ENCODE data around the gene NDUFV1.
A peak's percentile ranks its signal among the peaks of the same experiment; 100 is the strongest.
"Not testable (repeated sequence)": the region's sequence is repeated elsewhere in the genome, so short reads cannot be mapped to it uniquely, and the experiment has no call there.

NDUFV1 gene

DNA sequence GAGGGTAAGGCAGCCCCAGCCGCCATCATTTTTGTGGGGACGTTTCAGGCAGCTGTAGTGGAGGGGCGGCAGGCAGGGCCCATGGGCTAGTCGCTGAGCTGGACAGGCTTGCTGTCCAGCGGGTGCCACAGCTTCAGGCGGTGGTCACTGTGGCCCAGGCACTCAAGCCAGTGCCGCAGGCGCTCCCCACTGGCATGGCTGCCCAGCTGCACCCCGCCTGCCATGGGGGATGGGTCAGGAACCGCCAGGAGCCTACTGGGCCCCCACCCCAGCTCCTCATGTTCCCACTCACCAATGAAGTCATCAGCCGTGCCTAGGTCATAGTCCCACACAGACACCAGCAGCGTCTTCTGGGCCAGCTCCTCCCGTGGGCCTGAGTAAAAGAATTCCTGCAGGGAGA, 6.0 kb downstream of the NDUFV1 start:
- DNase-seq = no peak

DNA sequence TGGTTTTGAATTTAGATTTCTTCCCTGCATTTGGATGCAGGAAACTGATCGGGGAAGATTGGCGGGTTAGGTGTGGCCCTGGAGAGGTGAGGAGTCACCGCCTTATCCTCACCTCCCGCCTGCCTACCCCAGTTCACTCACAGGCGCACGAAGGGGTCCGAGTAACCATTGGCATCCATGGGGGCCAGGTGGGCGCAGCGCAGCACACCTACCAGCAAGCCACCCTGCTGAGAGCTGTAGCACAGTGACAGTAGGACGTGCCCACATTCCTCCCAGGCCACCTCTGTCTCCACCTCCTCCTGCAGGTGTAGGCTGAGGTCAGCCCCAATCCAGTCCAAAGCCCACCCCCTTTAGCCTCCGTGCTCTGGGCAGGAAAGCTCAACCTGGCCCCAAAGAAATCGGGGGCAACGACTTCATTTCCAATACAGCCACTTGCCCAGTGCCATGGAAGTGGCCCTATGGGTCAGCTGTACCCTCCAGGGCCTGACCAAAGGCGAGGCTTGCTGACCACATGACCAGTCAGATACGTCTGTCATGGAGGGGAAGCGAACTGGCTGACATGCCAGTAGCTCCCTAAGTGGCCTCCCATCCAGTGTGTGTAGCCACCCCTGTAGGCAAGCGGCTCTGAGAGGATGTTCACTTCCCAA, 6.7 kb downstream of the NDUFV1 start:
- no peak for DNase-seq

DNA sequence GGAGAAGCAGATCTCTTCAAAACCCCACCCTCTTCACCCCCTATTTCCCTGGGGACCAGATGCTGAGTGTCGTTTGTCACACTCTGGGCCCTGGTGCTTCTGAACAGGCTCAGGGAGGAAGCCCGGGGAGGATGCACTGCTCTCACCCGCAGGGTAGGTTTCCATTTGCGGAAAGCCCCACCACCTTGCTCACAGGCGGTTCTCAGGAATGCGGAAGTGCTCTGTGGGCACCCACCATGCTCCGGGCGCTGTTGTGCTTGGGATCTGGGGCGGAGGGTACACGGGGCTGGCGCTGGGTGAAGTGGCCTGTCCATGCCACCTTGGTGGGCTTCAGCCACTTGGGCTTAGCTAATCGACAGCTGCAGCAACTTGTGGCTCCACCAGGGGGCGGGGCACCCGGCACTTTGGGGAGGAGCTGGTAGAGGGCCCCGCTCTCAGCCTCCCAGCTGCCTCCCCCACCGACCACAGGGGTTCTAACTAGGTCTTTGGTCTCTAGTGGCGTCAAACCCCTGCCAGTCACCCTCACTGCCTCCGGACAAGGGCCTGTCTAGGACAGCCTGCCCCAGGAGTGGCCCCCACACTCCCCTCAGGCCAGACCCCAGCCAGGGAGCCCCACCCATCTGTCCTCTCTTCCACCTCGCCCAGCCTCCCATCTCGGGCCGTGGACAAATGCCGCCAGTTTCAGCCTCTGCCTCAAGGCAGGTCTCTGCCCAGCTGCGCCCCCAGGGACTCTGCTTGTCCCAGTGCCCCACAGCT, 7.4 kb downstream of the NDUFV1 start:
- peak; percentile 72 for DNase-seq

DNA sequence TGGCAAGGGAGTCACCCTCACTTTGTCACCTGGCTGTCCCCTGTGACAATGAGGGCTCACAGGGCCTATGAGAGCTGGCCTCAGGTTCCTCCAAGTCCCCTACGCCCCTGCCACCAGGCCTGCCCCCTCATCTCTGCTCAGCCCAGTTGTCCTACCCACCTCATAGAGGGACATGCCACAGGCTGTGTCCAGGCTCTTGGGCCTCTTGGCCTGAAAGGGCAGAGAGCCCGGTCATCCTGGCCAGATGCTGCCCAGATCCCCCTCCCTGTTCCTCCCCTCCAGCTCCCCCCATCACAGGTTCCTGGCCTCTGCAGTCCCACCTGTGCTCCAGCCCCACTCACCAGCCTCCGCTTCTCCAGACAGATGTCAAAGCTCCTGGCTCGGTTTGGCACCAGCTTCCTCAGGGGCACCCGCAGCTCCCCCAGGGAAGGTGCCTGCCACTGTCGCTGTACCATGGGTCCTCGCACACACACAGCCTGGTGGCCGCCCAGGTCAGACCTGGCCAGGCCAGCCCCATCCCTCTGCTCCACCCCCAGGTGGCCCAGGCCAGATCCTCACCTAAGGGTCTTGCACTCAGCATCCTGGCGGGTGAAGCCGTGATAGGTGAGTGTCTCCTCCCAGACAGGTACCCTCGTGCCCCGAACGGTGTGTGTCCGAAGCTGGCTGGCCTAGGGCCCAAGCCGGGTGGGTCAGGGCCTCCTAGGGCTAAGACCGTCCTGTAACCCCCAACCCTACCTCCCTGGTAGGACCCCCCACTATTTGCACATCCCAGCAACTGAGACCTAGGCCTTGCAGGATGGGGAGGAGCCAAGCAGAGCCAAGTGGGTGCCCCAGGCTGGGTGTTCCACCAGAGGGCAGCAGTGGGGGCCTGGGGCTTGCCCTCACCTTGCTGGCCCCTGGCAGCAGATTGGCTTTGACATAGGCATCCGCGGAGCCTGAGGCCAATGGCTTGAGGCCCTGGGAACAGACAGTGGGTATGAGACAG, 8.3 kb downstream of the NDUFV1 start:
- no peak for DNase-seq

DNA sequence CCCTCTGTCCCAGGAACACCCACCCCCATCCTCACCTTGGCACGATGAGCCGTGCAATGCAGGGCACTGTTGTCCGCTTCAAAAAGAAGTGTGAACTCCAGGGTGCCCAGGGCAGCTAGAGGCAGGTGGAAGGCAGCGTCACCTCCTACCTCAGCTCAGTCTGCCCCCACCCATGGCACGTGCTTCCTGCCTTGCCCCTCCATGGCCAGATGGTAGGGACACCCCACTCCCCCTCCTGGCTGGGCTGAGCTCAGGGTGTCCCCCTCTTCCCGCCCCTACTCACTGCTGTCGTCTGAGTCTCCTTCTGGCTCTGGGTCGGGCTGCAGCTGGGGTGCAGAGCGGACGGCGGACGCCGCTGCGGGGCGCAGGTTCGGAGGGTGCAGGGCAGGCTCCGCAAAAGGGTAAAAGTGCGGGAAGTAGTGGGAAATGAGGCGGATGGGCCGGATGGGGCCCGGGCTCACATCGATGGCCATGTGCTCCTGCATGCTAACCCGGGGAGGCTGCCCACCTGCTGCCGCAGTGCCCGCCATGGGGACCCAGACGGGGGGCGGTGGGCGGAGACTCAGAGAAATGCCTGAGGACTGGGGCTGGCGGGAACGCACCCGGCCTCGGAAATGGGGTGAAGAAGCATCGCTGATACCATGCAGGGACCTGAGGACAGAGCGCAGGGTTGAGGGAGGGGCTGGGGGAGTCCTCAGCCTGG, 9.1 kb downstream of the NDUFV1 start:
- no peak for DNase-seq

DNA sequence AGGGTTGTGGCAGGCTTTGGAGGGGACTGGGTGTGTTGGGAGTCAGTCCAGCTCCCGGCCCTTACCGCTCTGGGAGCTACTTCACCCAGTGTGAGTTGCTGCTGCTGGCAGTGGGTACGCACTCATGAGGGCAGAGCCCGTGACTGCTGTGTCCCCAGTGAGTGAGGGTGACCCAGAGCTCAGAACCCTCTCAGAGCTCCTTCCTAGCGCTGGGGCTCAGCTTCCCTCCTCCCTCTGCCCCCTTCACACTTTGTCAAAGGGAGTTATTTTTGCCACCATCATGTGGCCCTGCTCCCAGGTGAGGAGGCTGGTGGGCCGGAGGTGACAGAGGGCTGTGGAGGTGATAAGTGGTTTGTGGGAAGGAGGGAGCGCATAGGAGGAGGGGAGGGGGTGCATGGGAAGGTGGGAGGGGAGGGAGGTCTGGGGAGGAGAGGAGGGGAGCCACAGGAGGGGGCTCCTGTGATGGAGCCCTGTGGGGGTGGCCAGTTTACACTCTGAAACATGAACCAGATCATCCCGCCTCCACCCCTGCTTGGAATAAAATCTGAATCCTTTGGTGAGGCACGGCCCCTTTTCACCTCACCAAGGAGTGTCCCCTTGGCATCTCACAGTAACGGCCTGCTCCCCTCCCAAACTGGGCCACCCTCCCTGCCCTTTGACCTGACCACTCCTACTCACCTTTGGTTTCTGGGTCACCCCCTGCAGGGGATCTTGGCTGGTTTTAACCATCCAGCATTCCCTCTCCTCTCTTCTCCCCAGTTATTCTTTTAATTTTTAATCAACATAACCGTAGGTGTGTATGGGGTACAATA, 9.9 kb downstream of the NDUFV1 start:
- no peak for DNase-seq

DNA sequence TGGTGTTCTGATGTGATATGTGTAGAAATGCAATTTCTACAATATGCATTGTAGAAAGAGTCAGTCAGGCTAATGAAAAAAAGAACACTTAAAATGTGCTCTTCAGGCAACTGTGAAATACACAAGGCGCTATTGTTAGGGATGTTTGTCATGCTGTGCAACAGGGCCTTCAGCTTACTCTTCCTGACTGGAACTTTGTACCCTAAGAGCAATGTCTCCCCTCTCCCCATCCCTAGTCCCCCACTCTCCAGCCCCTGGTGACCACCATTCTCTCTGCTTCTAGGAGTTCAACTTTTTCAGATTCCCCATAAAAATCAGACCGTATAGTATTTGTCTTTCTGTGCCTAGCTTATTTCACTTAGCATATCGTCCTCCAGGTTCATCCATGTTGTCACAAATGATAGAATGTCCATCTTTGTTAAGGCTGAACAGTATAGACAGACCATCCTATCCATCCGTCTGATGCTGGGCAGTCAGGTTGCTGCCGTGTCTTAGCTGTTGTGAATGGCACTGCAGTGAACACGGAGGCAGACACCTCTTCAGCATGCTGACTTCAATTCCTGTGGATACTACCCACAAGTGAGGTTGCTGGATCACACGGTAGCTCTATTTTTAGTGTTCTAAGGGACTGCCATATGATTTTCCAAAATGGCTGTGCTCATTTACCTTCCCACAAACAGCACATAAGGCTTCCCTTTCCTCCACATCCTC, 10.7 kb downstream of the NDUFV1 start:
- no peak for DNase-seq

DNA sequence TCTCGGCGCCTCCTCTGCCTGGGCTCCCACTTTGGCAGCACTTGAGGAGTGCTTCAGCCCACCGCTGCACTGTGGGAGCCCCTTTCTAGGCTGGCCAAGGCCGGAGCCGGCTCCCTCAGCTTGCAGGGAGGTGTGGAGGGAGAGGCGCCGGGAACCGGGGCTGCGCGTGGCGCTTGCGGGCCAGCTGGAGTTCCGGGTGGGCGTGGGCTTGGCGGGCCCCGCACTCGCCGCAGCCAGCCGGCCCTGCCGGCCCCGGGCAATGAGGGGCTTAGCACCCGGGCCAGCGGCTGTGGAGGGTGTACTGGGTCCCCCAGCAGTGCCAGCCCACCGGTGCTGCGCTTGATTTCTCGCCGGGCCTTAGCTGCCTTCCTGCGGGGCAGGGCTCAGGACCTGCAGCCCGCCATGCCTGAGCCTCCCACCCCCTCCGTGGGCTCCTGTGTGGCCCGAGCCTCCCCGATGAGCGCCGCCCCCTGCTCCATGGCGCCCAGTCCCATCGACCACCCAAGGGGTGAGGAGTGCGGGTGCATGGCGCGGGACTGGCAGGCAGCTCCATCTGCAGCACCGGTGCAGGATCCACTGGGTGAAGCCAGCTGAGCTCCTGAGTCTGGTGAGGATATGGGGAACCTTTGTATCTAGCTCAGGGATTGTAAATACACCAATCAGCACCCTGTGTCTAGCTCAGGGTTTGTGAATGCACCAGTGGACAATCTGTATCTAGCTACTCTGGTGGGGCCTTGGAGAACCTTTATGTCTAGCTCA, 12.3 kb downstream of the NDUFV1 start:
- not testable (repeated sequence) for DNase-seq

DNA sequence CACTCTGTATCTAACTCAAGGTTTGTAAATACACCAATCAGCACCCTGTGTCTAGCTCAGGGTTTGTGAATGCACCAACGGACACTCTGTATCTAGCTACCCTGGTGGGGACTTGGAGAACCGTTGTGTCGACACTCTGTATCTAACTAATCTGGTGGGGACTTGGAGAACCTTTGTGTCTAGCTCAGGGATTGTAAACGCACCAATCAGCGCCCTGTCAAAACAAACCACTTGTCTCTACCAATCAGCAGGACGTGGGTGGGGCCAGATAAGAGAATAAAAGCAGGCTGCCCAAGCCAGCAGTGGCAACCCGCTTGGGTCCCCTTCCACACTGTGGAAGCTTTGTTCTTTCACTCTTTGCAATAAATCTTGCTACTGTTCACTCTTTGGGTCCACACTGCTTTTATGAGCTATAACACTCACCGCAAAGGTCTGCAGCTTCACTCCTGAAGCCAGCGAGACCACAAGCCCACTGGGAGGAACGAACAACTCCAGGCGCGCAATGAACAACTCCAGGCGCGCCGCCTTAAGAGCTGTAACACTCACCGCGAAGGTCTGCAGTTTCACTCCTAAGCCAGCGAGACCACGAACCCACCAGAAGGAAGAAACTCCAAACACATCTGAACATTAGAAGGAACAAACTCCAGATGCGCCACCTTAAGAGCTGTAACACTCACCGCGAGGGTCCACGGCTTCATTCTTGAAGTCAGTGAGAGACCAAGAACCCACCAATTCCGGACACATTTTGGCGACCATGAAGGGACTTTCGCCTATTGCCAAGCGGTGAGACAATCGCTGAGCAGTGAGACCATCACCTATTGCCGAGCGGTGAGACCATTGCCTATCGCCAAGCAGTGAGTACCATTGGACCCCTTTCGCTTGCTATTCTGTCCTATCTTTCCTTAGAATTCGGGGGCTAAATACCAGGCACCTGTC, 13.2 kb downstream of the NDUFV1 start:
- DNase-seq = not testable (repeated sequence)

DNA sequence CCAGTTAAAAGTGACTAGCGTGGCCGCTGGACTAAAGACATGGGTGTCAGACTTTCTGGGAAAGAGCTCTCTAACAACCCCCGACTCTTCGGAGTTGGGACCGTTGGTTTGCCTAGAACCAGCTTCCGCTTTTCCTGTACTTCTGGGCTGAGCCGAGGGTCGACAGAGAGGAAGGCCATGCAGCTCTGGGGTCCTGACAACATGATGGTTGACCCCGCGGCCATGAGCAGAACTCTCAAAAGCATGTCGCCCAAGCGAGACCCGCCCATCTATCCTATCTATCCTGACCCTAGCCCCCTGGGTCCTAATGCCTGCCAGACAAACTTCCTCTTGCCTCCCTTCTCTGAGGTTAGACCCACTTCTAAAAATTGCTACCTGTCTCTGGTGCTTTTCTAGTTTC, 13.9 kb downstream of the NDUFV1 start:
- DNase-seq = not testable (repeated sequence)

DNA sequence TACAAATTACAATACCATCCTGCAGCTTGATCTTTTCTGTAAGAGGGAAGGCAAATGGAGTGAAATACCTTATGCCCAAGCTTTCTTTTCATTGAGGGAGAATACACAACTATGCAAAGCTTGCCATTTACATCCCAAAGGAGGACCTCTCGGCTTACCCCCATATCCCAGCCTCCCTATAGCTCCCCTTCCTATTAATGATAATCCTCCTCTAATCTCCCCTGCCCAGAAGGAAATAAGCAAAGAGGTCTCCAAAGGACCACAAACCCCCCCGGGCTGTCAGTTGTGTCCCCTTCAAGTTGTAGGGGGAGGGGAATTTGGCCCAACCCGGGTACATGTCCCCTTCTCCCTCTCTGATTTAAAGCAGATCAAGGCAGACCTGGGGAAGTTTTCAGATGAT, 15.2 kb downstream of the NDUFV1 start:
- DNase-seq = not testable (repeated sequence)

DNA sequence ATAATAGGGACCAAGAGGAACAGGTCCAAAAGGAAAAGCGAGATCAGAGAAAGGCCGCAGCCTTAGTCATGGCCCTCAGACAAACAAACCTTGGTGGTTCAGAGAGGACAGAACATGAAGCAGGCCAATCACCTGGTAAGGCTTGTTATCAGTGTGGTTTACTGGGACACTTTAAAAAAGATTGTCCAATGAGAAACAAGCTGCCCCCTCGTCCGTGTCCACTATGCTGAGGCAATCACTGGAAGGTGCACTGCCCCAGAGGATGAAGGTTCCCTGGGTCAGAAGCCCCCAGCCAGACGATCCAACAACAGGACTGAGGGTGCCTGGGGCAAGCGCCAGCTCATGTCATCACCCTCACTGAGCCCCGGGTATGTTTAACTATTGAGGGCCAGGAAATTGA, 16.2 kb downstream of the NDUFV1 start:
- DNase-seq = not testable (repeated sequence)

DNA sequence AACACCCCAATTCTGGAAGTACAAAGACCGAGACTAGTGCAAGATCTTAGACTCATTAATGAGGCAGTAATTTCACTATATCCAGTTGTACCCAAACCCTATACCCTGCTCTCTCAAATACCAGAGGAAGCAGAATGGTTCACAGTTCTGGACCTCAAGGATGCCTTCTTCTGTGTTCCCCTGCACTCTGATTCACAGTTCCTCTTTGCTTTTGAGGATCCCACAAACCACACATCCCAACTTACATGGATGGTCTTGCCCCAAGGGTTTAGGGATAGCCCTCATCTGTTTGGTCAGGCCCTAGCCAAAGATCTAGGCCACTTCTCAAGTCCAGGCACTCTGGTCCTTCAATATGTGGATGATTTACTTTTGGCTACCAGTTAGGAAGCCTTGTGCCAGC, 17.1 kb downstream of the NDUFV1 start:
- DNase-seq = not testable (repeated sequence)

DNA sequence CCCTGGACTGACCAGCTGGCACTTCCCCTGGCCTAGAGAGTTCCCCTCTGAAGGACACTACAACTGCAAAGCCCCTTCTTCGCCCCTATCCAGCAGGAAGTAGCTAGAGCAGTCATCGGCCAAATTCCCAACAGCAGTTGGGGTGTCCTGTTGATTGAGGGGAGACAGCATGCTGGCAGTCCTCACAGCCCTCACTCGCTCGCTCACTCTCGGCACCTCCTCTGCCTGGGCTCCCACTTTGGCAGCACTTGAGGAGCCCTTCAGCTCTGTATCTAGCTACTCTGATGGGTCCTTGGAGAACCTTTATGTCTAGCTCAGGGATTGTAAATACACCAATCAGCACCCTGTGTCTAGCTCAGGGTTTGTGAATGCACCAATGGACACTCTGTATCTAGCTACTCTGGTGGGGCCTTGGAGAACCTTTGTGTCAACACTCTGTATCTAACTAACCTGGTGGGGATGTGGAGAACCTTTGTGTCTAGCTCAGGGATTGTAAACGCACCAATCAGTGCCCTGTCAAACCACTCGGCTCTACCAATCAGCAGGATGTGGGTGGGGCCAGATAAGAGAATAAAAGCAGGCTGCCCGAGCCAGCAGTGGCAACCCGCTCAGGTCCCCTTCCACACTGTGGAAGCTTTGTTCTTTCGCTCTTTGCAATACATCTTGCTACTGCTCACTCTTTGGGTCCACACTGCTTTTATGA, 19.5 kb downstream of the NDUFV1 start:
- not testable (repeated sequence) for DNase-seq

DNA sequence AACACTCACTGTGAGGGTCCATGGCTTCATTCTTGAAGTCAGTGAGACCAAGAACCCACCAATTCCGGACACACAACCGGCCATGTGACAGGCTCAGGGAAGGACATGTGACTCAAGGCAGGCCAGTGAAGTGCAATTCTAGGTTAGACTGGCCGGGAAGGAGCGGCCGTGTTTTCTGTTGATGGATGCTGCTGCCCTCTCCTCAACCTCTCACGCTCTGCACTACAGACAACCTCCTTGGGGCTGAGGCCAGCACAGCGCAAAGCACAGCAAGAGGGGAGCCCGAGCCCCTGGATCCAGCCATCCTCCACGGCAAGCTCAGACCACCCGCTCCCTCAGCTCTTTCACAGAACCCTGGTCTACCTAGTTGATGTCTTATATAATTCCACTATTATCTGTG, 20.2 kb downstream of the NDUFV1 start:
- DNase-seq = no peak

DNA sequence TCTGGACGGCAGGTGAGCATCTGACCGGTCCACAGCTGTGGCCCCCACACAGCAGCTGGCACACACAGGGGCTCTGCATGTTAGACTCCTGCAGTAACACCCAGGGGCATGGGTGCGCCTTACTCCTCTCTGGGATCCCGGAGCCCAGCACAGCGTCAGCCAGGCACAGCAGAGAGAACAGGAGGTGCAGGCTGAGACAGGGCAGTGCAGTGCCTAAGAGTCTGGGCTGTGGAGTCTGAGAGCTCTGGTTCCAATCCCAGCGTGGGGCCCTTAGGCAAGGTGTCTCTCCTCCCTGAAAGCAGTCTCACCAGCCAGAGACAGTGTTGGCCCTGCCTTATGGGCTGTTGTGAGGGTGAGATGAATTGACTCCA, 20.7 kb downstream of the NDUFV1 start:
- no peak for DNase-seq

DNA sequence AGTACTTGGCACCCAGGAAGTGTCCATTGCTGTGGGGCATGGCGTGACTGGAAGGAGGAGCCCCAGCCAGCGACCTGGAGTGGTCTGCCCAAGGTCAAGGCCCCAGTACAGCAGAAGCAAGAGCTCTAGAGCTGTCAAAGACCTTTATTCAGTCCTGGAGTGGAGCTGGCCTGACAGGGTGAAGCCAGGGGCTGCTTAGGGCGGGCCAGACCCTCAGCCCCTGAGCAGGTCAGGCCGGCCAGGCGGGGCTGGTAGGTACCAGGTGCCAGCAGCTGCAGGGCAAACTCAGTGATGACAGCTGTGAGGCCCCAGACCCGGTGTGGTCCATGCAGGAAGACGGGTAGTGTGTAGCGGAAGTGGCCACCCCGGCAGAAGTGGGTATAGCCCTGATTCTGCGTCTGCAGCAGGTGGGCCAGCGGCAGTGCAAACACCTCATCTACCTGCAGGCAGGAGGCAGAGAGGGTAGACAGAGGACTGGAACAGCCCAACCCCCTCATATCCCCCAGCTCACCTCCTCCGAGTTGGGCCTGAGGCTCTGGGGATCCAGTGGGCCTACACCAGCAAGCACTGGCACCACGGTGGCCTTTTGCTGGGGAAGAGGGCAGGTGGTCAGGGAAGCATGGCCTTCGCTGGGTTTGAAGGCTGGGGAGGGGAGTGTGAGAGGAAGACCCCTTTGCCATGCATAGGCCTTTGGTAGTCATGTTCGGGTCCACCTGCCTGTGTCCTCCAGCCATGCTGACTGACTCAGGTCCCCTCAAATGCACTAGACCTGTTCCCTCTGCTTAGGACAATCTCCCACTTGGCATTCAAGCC, 21.3 kb downstream of the NDUFV1 start:
- no peak for DNase-seq
